Measurements from ENCODE around the gene ZNF462. TPM values are rescaled to one million over a fixed set of nuclear protein-coding genes. Genes with fewer than 3 reads are reported as not detected.

Gene ZNF462
- total and polyA plus RNA-seq, 4 donors, result 1.3 to 24.0 (median 9.2) TPM

DNA sequence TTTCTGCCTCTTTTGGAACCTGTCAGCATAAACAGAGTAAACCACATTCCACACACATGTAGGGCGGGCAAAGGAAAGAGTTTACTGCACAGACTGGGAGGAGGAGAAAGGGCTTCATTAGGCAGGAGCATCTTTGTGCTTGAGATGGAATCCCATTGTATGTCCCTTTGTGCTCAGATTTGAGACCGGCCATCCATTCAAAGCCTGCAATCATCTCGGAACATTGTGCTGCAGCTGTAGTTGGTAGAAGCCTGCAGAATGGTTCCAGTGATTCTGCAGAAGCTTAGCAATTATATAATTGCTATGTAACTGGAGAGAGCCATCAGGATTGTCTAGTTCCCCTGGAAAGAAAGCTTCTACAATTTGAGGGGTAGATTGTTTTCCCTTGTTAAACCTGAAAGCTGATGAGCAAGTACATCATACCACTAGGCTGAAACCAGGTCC, 16.5 kb downstream of the ZNF462 start:
- peaks cover 0 to 8% of the 10 kb centered on the region in 2 donors for H3K4me1 ChIP-seq (ENCODE audit: control insufficient read depth in 1 of 2, insufficient read depth in 2 of 2, low read length in 2 of 2)
- DNase-seq (no peak), ATAC-seq (ENCODE audit: low FRiP score) (no peak)
- no peak overlapping the region for H3K4me3 ChIP-seq (ENCODE audit: low read length in 2 of 2)
- no peaks in the 10 kb centered on the region for H3K9me3 ChIP-seq (ENCODE audit: control insufficient read depth, low read length)
- H3K27me3 ChIP-seq (ENCODE audit: control insufficient read depth in 1 of 2, insufficient read depth in 2 of 2, low read length in 1 of 2), result no peaks in the 10 kb centered on the region
- H3K36me3 ChIP-seq (ENCODE audit: control insufficient read depth in 1 of 2, insufficient read depth in 2 of 2, low read length in 1 of 2), result no peaks in the 10 kb centered on the region
- H3K27ac ChIP-seq (ENCODE audit: low read depth in 1 of 2, low read length in 2 of 2), result no peak overlapping the region
- intact Hi-C loops (cut with DNase I), result no loop called here
- WGBS, 2 donors, result 88 to 93% methylated on average over 3 of the region's 3 CpGs

DNA sequence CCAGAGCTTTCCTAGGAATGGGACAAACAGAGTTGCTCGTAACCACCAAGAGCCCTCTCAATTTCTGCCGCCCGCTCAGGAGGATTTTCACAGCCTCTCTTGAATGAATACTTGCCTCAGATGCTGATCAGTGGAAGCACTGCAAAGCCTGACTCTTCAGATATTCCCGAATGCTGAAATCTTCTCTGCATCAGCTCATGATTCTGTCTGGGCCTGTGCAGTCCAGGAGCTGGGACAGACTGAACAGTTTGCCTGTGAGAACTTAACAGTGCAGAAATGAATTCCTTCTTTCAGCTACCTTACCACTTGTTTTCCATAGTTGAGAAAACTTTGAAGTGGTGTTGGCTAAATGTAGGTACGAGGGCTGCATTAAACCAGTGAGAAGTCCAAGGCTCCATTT, 17.1 kb downstream of the ZNF462 start:
- H3K9me3 ChIP-seq (ENCODE audit: control insufficient read depth, low read length), result no peaks in the 10 kb centered on the region
- no peak for ATAC-seq (ENCODE audit: low FRiP score)
- no peaks in the 10 kb centered on the region for H3K27me3 ChIP-seq (ENCODE audit: control insufficient read depth in 1 of 2, insufficient read depth in 2 of 2, low read length in 1 of 2)
- no peak for DNase-seq
- no peak overlapping the region for H3K4me3 ChIP-seq (ENCODE audit: low read length in 2 of 2)
- H3K4me1 ChIP-seq (ENCODE audit: control insufficient read depth in 1 of 2, insufficient read depth in 2 of 2, low read length in 2 of 2), result peaks cover 0 to 8% of the 10 kb centered on the region in 2 donors
- intact Hi-C loops (cut with DNase I), result no loop called here
- WGBS, 2 donors, result 81 to 88% methylated on average over 5 of the region's 5 CpGs
- no peaks in the 10 kb centered on the region for H3K36me3 ChIP-seq (ENCODE audit: control insufficient read depth in 1 of 2, insufficient read depth in 2 of 2, low read length in 1 of 2)
- H3K27ac ChIP-seq (ENCODE audit: low read depth in 1 of 2, low read length in 2 of 2), result no peak overlapping the region

DNA sequence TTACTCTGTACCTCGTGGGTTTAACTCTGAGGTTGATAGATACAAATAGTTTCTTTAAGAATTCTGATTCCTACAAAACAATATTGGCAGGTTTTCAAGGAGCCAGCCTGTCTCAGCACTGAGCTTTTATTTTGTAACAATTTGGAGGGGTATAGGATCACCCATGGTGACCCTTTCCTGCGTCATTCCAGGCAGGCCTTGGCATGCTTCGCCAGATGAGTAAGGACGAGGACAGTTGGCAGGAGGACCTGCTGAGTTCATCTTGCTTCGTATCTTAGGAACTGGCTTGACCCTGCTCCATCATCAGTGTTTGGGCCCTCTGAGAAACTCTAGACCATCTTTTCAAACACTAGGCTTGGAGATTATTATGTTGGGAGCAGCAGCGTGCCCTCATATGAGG, 17.9 kb downstream of the ZNF462 start:
- H3K4me1 ChIP-seq (ENCODE audit: control insufficient read depth in 1 of 2, insufficient read depth in 2 of 2, low read length in 2 of 2), result peaks cover 0 to 8% of the 10 kb centered on the region in 2 donors
- intact Hi-C loops (cut with DNase I), result no loop called here
- H3K4me3 ChIP-seq (ENCODE audit: low read length in 2 of 2), result no peak overlapping the region
- no peaks in the 10 kb centered on the region for H3K36me3 ChIP-seq (ENCODE audit: control insufficient read depth in 1 of 2, insufficient read depth in 2 of 2, low read length in 1 of 2)
- H3K27ac ChIP-seq (ENCODE audit: low read depth in 1 of 2, low read length in 2 of 2), result peak overlapping the region in 1 of 2 donors; percentile 29
- no peaks in the 10 kb centered on the region for H3K27me3 ChIP-seq (ENCODE audit: control insufficient read depth in 1 of 2, insufficient read depth in 2 of 2, low read length in 1 of 2)
- no peak for ATAC-seq (ENCODE audit: low FRiP score)
- 81 to 85% methylated on average over 6 of the region's 6 CpGs for WGBS, 2 donors
- no peaks in the 10 kb centered on the region for H3K9me3 ChIP-seq (ENCODE audit: control insufficient read depth, low read length)
- DNase-seq, result no peak

DNA sequence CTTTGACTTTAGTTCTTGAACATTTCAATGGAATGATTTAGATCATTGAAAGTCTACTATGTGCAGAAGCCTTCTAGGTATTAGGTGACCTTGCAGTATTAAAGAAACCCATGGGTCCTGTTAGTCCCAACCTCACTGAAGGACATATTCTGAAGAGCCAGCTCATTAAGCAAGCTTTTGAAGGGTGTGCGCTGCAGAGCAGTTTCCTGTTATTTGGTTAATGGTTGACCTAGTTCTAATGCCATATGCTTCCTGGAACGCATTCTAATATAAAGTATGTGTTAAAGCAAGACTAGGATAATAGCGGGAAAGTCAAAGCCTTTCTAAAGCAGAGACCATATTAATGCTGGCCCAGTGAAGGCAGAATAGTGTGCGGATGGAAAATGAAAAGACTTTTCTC, 20.1 kb downstream of the ZNF462 start:
- H3K4me3 ChIP-seq (ENCODE audit: low read length in 2 of 2), result no peak overlapping the region
- no peak overlapping the region for H3K27ac ChIP-seq (ENCODE audit: low read depth in 1 of 2, low read length in 2 of 2)
- no peaks in the 10 kb centered on the region for H3K27me3 ChIP-seq (ENCODE audit: control insufficient read depth in 1 of 2, insufficient read depth in 2 of 2, low read length in 1 of 2)
- peaks cover 0 to 7% of the 10 kb centered on the region in 2 donors for H3K4me1 ChIP-seq (ENCODE audit: control insufficient read depth in 1 of 2, insufficient read depth in 2 of 2, low read length in 2 of 2)
- no peaks in the 10 kb centered on the region for H3K36me3 ChIP-seq (ENCODE audit: control insufficient read depth in 1 of 2, insufficient read depth in 2 of 2, low read length in 1 of 2)
- intact Hi-C loops (cut with DNase I), result no loop called here
- DNase-seq, result no peak
- H3K9me3 ChIP-seq (ENCODE audit: control insufficient read depth, low read length), result no peaks in the 10 kb centered on the region
- 96 to 98% methylated on average over 4 of the region's 4 CpGs for WGBS, 2 donors
- ATAC-seq (ENCODE audit: low FRiP score), result no peak

DNA sequence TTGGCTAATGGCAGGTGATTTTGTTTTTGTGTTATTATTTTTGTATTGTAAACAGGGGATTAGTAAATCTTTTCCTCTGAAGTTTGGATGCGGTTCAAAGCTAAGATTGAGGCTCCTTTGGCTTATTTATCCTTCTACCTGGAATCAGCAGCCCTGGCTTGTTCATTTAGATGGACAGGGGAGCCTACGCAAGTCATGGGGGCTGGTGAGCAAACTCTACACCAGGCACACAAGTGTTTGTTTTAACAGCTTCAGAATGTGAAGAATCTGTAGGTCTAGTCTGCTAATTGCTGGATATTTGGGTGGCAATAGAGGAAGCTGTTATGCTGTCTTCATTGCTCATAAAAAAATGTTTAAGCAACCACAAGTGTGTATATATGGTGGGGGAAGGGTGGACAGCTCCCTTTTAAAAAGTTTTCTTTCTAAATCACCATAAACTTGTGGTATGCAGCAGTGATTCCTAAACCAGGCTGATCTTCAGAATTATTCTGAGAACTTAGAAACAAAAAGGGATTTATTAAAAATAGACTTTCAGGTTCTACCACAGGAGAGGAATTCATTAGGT, 20.7 kb downstream of the ZNF462 start:
- DNase-seq (no peak), ATAC-seq (ENCODE audit: low FRiP score) (no peak)
- Histone ChIP-seq H3K4me1 (ENCODE audit: control insufficient read depth in 1 of 2, insufficient read depth in 2 of 2, low read length in 2 of 2) (peaks cover 0 to 3% of the 10 kb centered on the region in 2 donors), H3K27ac (ENCODE audit: low read depth in 1 of 2, low read length in 2 of 2) (no peak overlapping the region), H3K36me3 (ENCODE audit: control insufficient read depth in 1 of 2, insufficient read depth in 2 of 2, low read length in 1 of 2) (no peaks in the 10 kb centered on the region), H3K9me3 (ENCODE audit: control insufficient read depth, low read length) (no peaks in the 10 kb centered on the region), H3K27me3 (ENCODE audit: control insufficient read depth in 1 of 2, insufficient read depth in 2 of 2, low read length in 1 of 2) (no peaks in the 10 kb centered on the region), H3K4me3 (ENCODE audit: low read length in 2 of 2) (no peak overlapping the region)
- WGBS, 2 donors, result 92 to 98% methylated on average over 2 of the region's 2 CpGs
- intact Hi-C loops (cut with DNase I), result no loop called here

DNA sequence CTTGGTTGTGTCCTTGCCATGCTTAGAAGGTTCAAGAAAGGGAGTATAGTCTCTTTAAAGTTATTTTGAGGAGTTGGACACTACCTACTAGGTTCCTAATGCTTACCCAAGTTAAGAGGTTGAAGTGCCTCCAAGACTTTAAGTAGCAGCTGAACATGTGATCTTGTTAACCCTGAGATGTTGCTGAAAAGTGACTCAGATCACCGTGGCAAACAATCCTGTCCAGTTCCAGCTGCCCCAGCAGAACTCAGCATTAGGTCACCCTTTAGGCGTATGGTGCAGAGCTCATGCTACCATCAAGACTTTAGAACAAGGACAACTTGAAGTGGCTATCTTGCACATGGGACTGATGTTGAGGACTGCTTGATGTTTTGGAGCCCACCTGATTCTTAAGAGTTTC, 22.5 kb downstream of the ZNF462 start:
- Histone ChIP-seq H3K27me3 (ENCODE audit: control insufficient read depth in 1 of 2, insufficient read depth in 2 of 2, low read length in 1 of 2) (no peaks in the 10 kb centered on the region), H3K4me1 (ENCODE audit: control insufficient read depth in 1 of 2, insufficient read depth in 2 of 2, low read length in 2 of 2) (no peaks in the 10 kb centered on the region), H3K36me3 (ENCODE audit: control insufficient read depth in 1 of 2, insufficient read depth in 2 of 2, low read length in 1 of 2) (no peaks in the 10 kb centered on the region), H3K27ac (ENCODE audit: low read depth in 1 of 2, low read length in 2 of 2) (no peak overlapping the region), H3K4me3 (ENCODE audit: low read length in 2 of 2) (no peak overlapping the region), H3K9me3 (ENCODE audit: control insufficient read depth, low read length) (no peaks in the 10 kb centered on the region)
- WGBS, 2 donors, result 34 to 36% methylated on average over 2 of the region's 2 CpGs
- ATAC-seq (ENCODE audit: low FRiP score) (no peak), DNase-seq (no peak)
- intact Hi-C loops (cut with DNase I), result no loop called here

DNA sequence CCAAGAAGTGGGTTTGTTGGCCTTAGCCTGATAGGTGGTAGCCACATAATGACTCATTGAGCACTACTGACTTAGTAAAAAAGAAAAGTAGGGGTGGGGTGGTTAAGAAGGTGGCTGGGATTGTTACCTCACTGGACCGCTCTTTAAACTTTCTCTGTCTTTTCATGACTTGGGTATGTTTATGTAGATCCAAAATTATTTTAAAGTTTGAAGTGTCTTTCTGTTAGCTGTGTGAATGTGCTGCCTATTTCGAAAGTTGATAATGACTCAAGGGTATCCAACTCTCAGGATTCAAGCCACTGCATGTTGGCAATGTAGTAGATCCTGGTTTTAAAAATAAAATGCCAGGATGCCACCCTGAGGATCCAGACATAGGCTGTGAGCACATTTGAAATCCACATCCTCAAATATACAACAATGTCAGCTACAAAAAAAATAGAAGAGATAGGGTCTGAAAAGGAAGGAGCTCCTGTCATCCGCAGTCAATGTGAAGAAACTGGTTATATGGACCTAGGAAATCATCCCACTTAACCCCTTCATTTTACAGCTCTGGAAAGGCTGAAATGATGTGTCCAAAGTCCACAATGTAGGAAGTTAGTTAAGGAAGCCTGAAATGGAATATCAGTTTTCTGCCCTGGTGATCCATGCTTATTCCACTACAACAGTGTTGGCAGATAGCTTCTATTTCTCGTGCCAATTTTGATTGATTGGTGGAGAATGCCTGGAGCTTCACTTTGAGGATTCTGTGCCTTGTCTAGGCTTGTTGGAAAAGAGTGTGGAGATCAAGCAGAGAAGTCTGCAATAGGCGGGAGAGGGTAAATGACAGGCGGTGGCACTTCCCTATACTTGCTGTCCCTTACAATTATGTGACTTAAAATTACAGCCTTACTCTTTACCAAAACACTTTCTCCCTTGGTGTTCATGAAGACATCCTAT, 23.4 kb downstream of the ZNF462 start:
- H3K36me3 ChIP-seq (ENCODE audit: control insufficient read depth in 1 of 2, insufficient read depth in 2 of 2, low read length in 1 of 2), result no peaks in the 10 kb centered on the region
- no peak overlapping the region for H3K27ac ChIP-seq (ENCODE audit: low read depth in 1 of 2, low read length in 2 of 2)
- intact Hi-C loops (cut with DNase I), result no loop called here
- H3K4me3 ChIP-seq (ENCODE audit: low read length in 2 of 2), result no peak overlapping the region
- DNase-seq, result no peak
- no peaks in the 10 kb centered on the region for H3K9me3 ChIP-seq (ENCODE audit: control insufficient read depth, low read length)
- ATAC-seq (ENCODE audit: low FRiP score), result no peak
- H3K4me1 ChIP-seq (ENCODE audit: control insufficient read depth in 1 of 2, insufficient read depth in 2 of 2, low read length in 2 of 2), result no peaks in the 10 kb centered on the region
- no peaks in the 10 kb centered on the region for H3K27me3 ChIP-seq (ENCODE audit: control insufficient read depth in 1 of 2, insufficient read depth in 2 of 2, low read length in 1 of 2)
- WGBS, 2 donors, result 94 to 95% methylated on average over 6 of the region's 6 CpGs

DNA sequence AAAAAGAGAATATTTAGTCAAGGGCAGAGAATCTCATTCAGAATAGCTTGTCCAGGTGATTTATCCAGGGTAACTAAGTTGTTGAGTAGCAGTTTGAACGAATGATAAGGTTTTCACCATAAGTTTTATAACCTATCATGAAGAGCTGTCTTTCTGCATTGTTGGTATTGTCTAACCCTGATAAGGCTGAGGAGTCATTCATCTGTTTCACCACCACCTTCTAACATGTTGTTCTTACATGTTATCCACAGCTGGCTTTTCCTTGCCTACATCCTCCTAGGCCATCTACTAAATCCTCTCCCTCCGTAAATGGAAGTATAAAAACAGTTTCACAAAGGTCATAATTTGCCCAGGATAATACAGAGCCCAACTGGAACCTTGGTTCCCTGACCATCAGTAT, 24.1 kb downstream of the ZNF462 start:
- no peak overlapping the region for H3K27ac ChIP-seq (ENCODE audit: low read depth in 1 of 2, low read length in 2 of 2)
- intact Hi-C loops (cut with DNase I), result no loop called here
- no peak overlapping the region for H3K4me3 ChIP-seq (ENCODE audit: low read length in 2 of 2)
- no peaks in the 10 kb centered on the region for H3K4me1 ChIP-seq (ENCODE audit: control insufficient read depth in 1 of 2, insufficient read depth in 2 of 2, low read length in 2 of 2)
- H3K36me3 ChIP-seq (ENCODE audit: control insufficient read depth in 1 of 2, insufficient read depth in 2 of 2, low read length in 1 of 2), result no peaks in the 10 kb centered on the region
- ATAC-seq (ENCODE audit: low FRiP score) (no peak), DNase-seq (no peak)
- WGBS, 2 donors, result 75 to 83% methylated on average over 2 of the region's 2 CpGs
- H3K9me3 ChIP-seq (ENCODE audit: control insufficient read depth, low read length), result no peaks in the 10 kb centered on the region
- H3K27me3 ChIP-seq (ENCODE audit: control insufficient read depth in 1 of 2, insufficient read depth in 2 of 2, low read length in 1 of 2), result no peaks in the 10 kb centered on the region
